Ovary (tissue), 9 donors: ENCODE measurements around the gene CDCP2. TPM values are rescaled to one million over a fixed set of nuclear protein-coding genes. Genes with fewer than 3 reads are reported as not detected.

Experiments used
- DNase-seq, 5 donors: peaks; one replicate each; pipeline ENCODE4 v3.0.0-alpha.2; 2019 to 2020
- H3K27ac ChIP-seq, 2 donors: fragments of 200-600 bp; one replicate each; pipeline versions ENCODE4 v1.5.1 to v1.8.0; 2019 to 2022
- H3K27me3 ChIP-seq: fragments of 200-600 bp; one replicate; pipeline ENCODE4 v1.8.0; 2022
- H3K36me3 ChIP-seq: fragments of 200-600 bp; sonication (generic); one replicate; pipeline ENCODE4 v1.5.1; 2019
- H3K4me1 ChIP-seq: one replicate; pipeline ENCODE4 v1.8.1; 2013; ENCODE audit warnings: mild to moderate bottlenecking, moderate library complexity; ENCODE audit not compliant: insufficient read depth
- H3K4me3 ChIP-seq: fragments of 200-600 bp; sonication (generic); one replicate; pipeline ENCODE4 v1.5.1; 2017
- H3K9me3 ChIP-seq, 2 donors: fragments of 200-600 bp in 1 of 2; sonication (generic) in 1 of 2; one replicate each; pipeline versions ENCODE4 v1.5.1 to v1.8.1; 2013 to 2019; ENCODE audit warnings: mild to moderate bottlenecking in 1 of 2, moderate library complexity in 1 of 2
- EP300 ChIP-seq: sonication (generic); formaldehyde crosslinking; IDR thresholded peaks from one replicate; pipeline ENCODE4 v1.6.1; 2017; ENCODE audit warnings: antibody characterized with exemption
- POLR2A ChIP-seq: fragments of 450-650 bp; IDR thresholded peaks from one replicate; pipeline ENCODE4 v1.6.1; 2017; ENCODE audit warnings: antibody characterized with exemption, mild to moderate bottlenecking, moderate library complexity
- whole genome bisulfite sequencing, 3 donors: extraction: QIAGEN DNeasy Blood & Tissue Kit in 1 of 3; methylation state at CpG; one replicate each; pipeline versions ENCODE4 v1.1.5 to v1.1.7; 2013 to 2017; 5-methylcytosine and 5-hydroxymethylcytosine counted together
- intact Hi-C, 4 donors: fragments of 100-400 bp; cut with DNase I; formaldehyde crosslinking; loops; one replicate each; pipeline versions ENCODE4 v1.11.0 to v1.15.1; 2022 to 2023
- polyA plus RNA-seq, 2 donors: library from polyadenylated mRNA; stranded (reverse); fragments of 200-250 nt in 1 of 2; fragments of 350-450 nt in 1 of 2; fragmentation: Illumina TruSeq in 1 of 2; extraction: RNeasy Lipid Tissue Mini Kit (QIAGEN cat#74804) in 1 of 2; gene quantifications; one replicate each; pipeline ENCODE4 v1.2.3, GENCODE V29; 2013 to 2014
- small RNA-seq: library from RNA; depleted of rRNA; stranded (forward); fragments of <200 nt; gene quantifications from one replicate; pipeline ENCODE3, GENCODE V24; 2016
- total RNA-seq, 7 donors: library from RNA; depleted of rRNA in 2 of 7; stranded (reverse); fragments of >200 nt in 2 of 7; fragmentation: NEBNext Ultra II Directional in 3 of 7; extraction: Animal tissue kit (Norgen Biotek cat#: 25700) in 3 of 7; gene quantifications; one replicate each; pipeline versions ENCODE4 v1.1.0 to v1.2.4, GENCODE V29; 2016 to 2023
- TF ChIP-seq, protein P1 (sequence below), 3 donors: fragments of 450-650 bp in 2 of 3; fragments of 200-600 bp in 1 of 3; IDR thresholded peaks; one replicate each; pipeline versions ENCODE4 v1.5.1 to v1.8.0; 2016 to 2022; ENCODE audit warnings: antibody characterized with exemption in 3 of 3, mild to moderate bottlenecking in 1 of 3
- donor health status: DM: no; HTN: no; CAD: no; lungs with moderate emphysema.
- donor health status: DM: no; HTN: no; CAD: no.
- donor health status: Bipolar disorder and iron deficiency.
- donor health status: DM: yes; HTN: yes; CAD: no.
- donor health status: DM: no; HTN: no; CAD: no.
- donor health status: DM: yes; HTN: yes; CAD: no.

CDCP2 gene
- total and polyA plus RNA-seq, 9 donors, result 0.04 to 0.34 (median 0.15) TPM; not detected in 6

- DNase-seq, result no peak
- H3K4me1 ChIP-seq, result no peaks in the 10 kb centered on the region
- H3K27ac ChIP-seq, result no peak overlapping the region
- no peaks in the 10 kb centered on the region for H3K9me3 ChIP-seq
- H3K27me3 ChIP-seq, result no peaks in the 10 kb centered on the region
- intact Hi-C loops, result no loop called here
- no peaks in the 10 kb centered on the region for H3K36me3 ChIP-seq
- TF ChIP-seq POLR2A, result no peak
- TF ChIP-seq EP300, result no peak
- TF ChIP-seq, protein P1, sequence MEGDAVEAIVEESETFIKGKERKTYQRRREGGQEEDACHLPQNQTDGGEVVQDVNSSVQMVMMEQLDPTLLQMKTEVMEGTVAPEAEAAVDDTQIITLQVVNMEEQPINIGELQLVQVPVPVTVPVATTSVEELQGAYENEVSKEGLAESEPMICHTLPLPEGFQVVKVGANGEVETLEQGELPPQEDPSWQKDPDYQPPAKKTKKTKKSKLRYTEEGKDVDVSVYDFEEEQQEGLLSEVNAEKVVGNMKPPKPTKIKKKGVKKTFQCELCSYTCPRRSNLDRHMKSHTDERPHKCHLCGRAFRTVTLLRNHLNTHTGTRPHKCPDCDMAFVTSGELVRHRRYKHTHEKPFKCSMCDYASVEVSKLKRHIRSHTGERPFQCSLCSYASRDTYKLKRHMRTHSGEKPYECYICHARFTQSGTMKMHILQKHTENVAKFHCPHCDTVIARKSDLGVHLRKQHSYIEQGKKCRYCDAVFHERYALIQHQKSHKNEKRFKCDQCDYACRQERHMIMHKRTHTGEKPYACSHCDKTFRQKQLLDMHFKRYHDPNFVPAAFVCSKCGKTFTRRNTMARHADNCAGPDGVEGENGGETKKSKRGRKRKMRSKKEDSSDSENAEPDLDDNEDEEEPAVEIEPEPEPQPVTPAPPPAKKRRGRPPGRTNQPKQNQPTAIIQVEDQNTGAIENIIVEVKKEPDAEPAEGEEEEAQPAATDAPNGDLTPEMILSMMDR (IDR thresholded peaks at IDR 0.05), result no peak
- no peak overlapping the region for H3K4me3 ChIP-seq
- 86 to 98% (median 96%) methylated on average over 3 of the region's 3 CpGs for WGBS, 3 donors
Observed at GRCh38 chr1:54091666-54092065, 61.1 kb downstream of the CDCP2 start.

GRCh38 chr1:54088385-54088784 is 64.4 kb downstream of the CDCP2 start:
- Histone ChIP-seq H3K4me1 (no peaks in the 10 kb centered on the region), H3K9me3 (no peaks in the 10 kb centered on the region), H3K27ac (no peak overlapping the region), H3K27me3 (no peaks in the 10 kb centered on the region), H3K36me3 (no peaks in the 10 kb centered on the region), H3K4me3 (no peak overlapping the region)
- intact Hi-C loops, result no loop called here
- TF ChIP-seq EP300 (no peak), POLR2A (no peak)
- no peak for DNase-seq
- 90 to 93% (median 93%) methylated on average over 5 of the region's 5 CpGs for WGBS, 3 donors

- Histone ChIP-seq H3K27ac (no peak overlapping the region), H3K9me3 (no peaks in the 10 kb centered on the region), H3K36me3 (no peaks in the 10 kb centered on the region), H3K4me3 (no peak overlapping the region), H3K27me3 (no peaks in the 10 kb centered on the region), H3K4me1 (no peaks in the 10 kb centered on the region)
- intact Hi-C loops, result no loop called here
- DNase-seq, result no peak
- WGBS, 3 donors, result 91 to 97% (median 94%) methylated on average over 1 of the region's 1 CpG
- TF ChIP-seq POLR2A, result no peak
- TF ChIP-seq EP300, result no peak
- TF ChIP-seq, protein P1 (IDR thresholded peaks at IDR 0.05), result no peak
Observed at GRCh38 chr1:54086754-54087153, 66.0 kb downstream of the CDCP2 start.

DNA sequence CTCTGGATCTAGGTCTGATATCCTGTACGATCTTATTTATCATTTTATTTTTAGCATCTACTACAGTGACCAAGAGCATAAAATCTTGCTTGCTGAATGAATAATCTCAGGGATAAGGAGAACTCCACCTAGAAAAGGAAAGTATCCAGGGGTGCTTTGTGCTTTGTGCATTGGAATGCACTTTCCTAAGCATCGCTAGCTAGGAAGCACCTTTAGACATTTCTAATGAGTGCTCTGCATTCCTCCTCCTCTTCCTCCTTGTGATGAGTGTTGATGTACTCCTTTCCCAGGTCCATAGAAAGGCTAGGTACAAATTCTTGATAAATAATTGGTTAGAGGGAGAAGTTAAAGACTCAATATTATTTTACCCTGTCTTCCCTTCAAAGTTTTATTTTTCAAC is 68.0 kb downstream of the CDCP2 start:
- WGBS, 3 donors, result 92 to 95% (median 94%) methylated on average over 2 of the region's 2 CpGs
- no peak for DNase-seq
- Histone ChIP-seq H3K27ac (no peak overlapping the region), H3K27me3 (no peaks in the 10 kb centered on the region), H3K36me3 (no peaks in the 10 kb centered on the region), H3K4me1 (no peaks in the 10 kb centered on the region), H3K9me3 (no peaks in the 10 kb centered on the region), H3K4me3 (no peak overlapping the region)
- TF ChIP-seq EP300, result no peak
- no peak for TF ChIP-seq POLR2A
- TF ChIP-seq, protein P1 (IDR thresholded peaks at IDR 0.05), result no peak
- intact Hi-C loops, result no loop called here

Small RNAs within 50 kb of the gene (small RNA-seq; reads per million reads assigned to genes)
- gene AL353898.1, result not detected
- not detected for gene AL353898.2

Other genes starting within 250 kb of the CDCP2 start
- 10 to 100 TPM; 24.2 to 39.3 (median 28.5) TPM for gene IFT25, start 207.3 kb downstream of the CDCP2 start, total RNA-seq
- gene IFT25, start 207.3 kb downstream of the CDCP2 start, polyA plus RNA-seq, result 10 to 100 TPM; 27.6 to 39.4 TPM
- 10 to 100 TPM; 14.5 to 29.1 (median 20.8) TPM for gene LRRC42, start 206.7 kb downstream of the CDCP2 start, total RNA-seq
- gene LRRC42, start 206.7 kb downstream of the CDCP2 start, polyA plus RNA-seq, result 10 to 100 TPM; 17.1 to 22.3 TPM
- 10 to 100 TPM in 1 of 7 donors, 1 to 10 TPM in 2, under 1 TPM in 2, not detected in 2; 0.37 to 49.6 (median 1.2) TPM for gene LDLRAD1, start 134.8 kb downstream of the CDCP2 start, total RNA-seq
- under 1 TPM; 0.05 to 0.22 TPM for gene LDLRAD1, start 134.8 kb downstream of the CDCP2 start, polyA plus RNA-seq
- 100 to 1,000 TPM; 165 to 337 (median 268) TPM for gene TMEM59, start 99.8 kb downstream of the CDCP2 start, total RNA-seq
- 100 to 1,000 TPM; 267 to 406 TPM for gene TMEM59, start 99.8 kb downstream of the CDCP2 start, polyA plus RNA-seq
- gene TCEANC2, start 99.4 kb downstream of the CDCP2 start, total RNA-seq, result 1 to 10 TPM; 1.8 to 4.7 (median 3.0) TPM
- gene TCEANC2, start 99.4 kb downstream of the CDCP2 start, polyA plus RNA-seq, result 1 to 10 TPM; 1.9 to 5.2 TPM
- gene CYB5RL, start 47.0 kb upstream of the CDCP2 start, total RNA-seq, result 1 to 10 TPM; 2.3 to 9.6 (median 7.4) TPM
- gene CYB5RL, start 47.0 kb upstream of the CDCP2 start, polyA plus RNA-seq, result 1 to 10 TPM; 3.2 to 7.5 TPM
- 10 to 100 TPM; 36.2 to 60.1 (median 47.9) TPM for gene MRPL37, start 47.2 kb upstream of the CDCP2 start, total RNA-seq
- gene MRPL37, start 47.2 kb upstream of the CDCP2 start, polyA plus RNA-seq, result 10 to 100 TPM; 43.3 to 86.6 TPM